HG03460 (cell line): Measurements from ENCODE around the gene SEMA4D.
"Not testable (repeated sequence)": the region's sequence is repeated elsewhere in the genome, so short reads cannot be mapped to it uniquely, and the experiment has no call there.

Experiments used
- ATAC-seq: cut with Tn5 transposase; IDR thresholded peaks from one replicate; pipeline ENCODE4 v1.9.1; 2021; ENCODE audit not compliant: unreplicated experiment

The SEMA4D gene

DNA sequence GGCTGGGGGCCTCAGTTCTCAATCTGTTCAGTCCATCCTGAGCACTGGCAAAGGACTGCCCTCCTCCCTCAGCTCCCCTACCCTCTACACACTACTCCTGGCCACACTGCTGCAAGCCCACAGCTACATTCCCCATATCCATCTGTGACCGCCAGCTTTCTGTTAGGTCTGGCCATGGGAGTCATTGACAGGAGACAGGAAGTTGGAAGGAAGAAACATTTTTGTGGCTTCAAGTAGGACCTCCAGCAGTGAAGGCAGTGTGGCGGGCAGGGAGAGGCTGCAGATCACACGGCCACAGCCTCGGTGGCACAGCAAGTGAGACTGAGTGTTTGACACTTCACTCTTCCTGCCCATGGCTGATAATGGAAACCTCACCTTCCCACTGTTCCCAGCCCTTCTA lies 123.7 kb downstream of the SEMA4D start:
- no peak for ATAC-seq

DNA sequence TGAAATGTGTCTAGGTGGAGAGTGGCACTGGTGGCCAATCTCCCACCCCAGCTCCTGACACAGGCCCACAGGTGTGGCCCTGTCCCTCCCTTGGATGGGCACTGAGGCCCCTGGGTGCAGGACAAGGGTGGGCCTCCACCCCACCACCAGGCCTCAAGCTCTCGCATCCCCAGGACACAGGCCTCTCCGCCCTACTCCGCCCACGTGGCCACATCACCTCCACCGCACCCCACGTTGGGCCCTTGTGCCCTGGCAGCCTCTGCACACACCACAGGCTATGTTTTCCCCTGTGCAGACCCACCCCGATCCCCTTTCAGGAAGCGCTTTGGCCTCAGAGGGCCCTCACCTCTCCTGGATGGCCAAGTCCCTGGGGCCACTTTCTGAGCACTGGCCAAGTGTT lies 124.9 kb downstream of the SEMA4D start:
- ATAC-seq = no peak

DNA sequence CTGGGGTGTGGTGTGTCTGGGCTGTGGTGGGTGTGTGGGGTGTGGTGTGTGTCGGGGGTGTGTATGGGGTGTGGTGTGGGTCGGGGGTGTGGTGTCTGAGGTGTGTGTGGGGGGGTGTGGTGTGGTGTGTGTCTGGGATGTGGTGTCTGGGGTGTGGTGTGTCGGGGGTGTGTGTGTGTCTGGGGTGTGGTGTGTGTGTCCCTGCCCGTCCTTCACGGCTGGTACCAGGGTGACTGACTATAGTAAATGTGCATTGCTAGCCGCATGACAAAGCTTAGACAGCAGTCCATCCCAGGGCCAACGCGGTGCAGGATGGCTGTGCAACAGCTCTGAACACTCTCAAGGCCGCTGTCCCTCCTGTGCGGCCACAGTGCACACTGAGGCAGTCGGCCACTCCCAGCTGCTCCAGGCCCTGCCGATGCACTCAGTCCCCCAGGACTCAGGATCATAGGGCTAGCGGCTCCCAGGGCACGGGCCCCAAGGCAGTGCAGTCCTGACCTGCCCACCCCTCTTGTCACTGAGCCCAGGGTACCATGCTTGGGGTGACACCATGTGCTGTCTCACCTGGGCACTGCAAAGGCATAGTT lies 125.6 kb downstream of the SEMA4D start:
- no peak for ATAC-seq

DNA sequence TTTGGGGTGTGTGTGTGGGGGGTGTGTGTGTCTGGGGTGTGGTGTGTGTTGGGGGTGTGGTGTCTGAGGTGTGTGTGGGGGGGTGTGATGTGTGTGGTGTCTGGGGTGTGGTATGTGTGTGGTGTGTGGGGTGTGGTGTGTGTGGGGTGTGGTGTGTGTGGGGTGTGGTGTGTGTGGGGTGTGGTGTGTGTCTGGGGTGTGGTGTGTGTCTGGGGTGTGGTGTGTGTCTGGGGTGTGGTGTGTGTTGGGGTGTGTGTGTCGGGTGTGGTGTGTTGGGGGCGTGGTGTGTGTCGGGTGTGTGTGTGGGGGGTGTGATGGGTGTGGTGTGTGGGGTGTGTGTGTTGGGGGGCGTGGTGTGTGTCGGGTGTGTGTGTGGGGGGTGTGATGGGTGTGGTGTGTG lies 126.1 kb downstream of the SEMA4D start:
- not testable (repeated sequence) for ATAC-seq

DNA sequence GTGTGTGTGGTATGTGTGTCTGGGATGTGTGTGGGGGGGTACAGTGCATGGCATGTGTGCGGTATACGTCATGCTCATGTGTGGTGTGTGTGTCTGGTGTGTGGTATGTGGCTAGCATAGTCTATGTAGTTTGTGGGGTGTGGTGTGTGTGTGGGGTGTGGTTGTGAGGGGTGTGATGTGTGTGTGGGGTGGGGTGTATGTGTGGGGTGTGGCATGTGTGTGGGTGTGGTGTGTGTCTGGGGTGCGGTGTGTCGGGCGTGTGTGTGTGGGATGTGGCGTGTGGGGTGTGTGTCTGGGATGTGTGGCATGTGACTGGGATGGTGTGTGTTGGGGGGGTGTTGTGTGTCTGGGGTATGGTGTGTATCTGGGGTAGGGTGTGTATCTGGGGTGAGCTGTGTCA lies 127.3 kb downstream of the SEMA4D start:
- no peak for ATAC-seq

DNA sequence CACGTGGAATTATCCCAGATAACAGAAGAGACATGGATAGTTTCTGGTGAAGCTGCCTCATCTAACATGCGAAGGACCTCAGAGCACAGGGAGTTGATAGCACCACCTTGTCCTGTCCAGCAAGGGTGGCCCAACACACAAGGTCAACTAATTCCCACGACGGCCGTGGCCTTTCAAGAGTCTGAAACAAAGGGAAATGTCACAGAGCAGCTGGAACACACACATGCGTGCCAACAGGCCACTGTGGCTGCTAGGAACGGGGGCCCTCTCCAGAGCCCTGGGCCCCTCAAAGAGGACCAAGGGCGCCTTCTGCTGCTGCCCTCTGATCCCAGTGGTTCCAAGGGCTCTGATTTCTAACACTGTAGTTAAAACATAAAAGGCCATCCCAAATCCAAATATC lies 128.9 kb downstream of the SEMA4D start:
- no peak for ATAC-seq

DNA sequence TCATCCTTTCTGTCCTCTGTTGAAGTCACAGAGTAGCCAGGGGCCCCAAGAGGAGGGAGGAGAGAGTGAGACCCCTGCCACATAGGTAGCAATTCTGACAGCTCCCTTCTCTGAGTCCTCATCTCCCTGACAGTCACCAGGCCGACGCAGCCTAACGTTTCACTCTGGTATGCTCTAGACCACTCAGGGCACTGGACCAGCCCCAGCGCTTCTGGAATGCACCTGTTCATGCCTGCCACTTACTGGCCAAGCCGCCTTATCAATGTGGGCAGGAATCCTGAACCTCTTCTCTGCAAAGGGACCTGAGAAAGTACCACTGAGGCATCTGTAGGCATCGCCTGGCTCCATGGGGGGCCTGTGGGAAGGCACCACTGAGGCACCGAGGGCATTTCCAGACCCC lies 129.4 kb downstream of the SEMA4D start:
- ATAC-seq = no peak

DNA sequence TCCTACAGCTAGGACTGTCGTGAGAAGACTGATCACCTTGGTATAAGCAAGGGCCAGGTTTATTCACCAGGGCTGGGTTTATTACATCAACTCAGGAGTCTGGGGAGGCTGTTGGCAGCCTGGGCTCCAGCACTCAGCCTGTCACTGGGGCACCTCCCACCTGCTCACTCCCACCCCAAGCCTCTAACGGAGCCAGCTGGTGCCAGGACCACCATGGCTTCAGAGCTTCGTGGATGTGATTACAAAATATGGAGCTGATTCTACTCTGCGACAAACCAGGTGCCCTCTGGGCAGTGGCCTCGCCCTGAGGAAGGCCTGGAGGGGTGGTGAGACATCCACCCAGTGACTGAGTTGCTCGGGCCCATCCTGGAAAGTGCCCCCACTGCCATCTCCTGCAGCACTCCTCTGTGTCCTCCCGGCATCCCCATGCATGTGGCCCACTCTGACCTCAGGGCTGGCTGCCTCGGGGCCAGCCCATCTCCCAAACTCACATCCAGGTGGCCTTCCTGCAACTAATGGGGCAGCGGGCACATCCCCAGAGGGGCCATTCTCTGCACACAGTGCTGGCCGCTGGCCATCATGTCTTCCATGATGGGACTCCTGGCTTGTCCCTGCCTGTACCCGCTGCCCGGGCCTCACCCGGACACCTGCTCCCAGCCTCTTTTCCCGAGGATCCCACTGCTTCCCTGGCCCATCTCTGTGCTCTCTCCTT lies 130.0 kb downstream of the SEMA4D start:
- no peak for ATAC-seq

DNA sequence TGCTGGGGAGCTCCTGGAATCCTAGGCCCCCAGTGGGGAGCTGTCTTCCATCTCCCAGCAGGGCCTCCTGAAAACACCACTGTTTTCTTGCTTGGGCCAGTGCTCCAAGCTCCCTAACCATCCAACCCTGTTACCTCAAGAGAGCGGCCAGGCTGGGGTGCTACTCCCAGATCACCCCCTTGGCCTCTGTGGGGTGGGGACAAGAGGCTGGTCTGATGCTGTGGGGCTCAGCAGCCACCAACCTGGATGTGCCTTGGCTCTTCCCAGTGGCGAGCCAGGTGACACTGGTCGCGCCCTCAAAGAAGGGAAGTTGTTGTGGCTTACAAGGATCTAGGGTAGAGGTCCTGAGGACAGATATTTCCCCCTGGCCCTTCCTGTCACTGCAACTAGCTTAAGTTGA lies 130.6 kb downstream of the SEMA4D start:
- ATAC-seq = no peak

DNA sequence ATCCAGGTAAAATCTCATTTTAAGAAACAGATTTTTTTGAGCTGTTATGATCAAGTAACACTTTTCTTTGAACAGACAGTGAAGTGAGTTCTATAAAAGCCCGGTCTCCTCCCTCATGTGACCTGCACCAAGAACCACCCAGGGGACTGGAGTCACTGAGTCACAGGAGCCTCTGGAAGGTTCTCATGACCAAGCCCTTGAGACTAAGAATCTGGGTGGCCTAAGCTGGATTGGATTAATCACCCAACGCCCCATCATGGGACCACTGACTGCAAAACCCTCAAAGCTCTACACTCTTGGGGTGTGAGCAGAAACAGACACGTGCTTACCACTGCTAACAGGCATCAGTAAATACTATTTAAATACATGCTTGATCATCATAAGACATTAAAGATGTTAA lies 131.2 kb downstream of the SEMA4D start:
- no peak for ATAC-seq

DNA sequence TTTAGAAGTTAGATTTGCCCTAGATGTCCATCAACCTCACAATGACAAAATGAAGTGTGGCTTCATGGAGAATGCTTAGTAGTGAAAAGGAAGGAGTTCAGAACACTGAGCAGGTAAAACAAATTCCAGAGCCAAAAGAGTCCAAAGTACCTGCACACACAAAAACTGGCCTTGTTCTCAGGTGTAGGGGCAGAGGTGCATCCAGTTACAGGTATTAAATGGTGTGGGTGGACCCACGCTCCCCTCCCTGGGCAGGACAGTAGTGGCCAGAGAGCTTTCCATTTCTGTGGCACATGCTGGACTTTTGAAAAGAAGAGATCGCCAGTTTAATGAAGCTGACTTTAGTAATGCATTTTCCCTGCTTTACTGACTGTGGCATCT lies 132.4 kb downstream of the SEMA4D start:
- no peak for ATAC-seq

DNA sequence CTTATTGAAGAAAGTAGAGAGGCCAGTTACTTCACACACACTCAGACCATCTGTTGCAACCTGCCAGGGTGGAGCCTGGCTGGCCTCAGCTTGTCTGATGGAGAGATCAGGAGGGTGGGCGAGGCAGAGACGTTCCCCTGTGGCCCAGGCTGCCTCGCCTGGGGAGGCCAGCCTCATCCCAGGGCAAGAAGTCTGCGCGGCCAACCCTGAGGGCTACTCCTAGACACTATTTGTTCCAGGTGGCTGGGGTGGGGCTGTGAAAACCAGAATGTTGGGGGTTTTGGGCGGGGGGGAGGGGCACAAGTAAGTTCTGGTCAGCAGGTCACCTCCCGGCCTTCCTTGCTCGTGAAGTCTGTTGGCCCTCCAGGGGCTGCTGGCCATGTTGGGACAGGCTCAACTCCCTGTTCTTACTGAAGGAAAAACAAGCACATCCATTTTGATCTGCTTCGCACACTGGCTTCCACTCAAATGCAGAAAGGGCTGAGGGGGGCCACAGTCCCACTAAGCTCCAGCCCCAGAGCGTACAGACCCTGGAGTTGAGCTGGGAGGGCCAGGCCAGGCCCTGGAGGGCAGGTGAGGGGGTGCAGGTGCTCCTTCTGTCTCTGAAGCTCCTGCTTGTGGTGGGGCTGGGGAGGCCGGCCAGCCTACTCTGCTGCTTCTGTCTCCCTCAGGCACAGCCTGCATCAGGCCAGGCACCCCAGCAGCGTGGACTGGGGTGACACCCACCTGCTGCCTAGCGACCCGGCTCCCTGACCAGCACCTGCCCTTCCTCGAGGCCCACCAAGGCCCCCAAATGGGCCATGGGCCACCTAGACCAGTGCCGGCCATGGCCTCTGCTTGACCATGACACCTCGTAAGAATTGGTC lies 133.0 kb downstream of the SEMA4D start:
- ATAC-seq = no peak

DNA sequence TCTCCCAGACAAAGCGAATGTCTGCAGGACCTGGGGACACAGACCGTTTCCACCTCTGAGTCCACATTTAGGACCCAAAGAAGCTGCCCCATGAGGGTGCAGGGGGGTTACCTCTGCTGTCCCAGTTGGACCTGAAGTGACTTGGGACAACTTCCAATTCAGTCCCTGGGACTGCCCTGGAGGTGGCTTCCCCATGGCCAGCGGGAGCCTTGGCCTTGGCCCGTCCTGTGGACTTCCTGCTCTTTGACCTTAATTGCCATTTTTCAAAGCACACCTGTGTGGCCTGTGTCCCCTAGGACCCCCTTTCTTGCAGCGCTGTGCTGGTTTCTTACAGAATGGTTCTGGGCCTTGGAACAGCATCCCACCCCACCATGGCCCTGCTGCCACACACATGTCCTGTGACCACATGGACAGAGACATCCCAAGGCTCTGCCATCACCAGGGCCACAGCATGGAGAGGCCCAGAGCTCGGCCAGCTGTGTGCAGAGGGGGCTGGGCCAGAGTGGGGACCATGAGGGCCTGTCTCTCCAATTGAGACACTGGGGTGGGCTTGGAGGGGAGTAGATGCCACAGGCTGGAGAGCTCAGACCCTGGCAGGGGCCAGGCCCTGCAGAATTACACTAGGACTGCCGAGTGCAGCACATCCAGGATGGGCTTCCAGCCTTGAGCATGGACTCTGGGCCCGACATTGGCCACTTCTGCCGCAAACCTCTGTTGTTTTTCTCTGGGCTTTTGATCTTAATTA lies 133.8 kb downstream of the SEMA4D start:
- no peak for ATAC-seq

DNA sequence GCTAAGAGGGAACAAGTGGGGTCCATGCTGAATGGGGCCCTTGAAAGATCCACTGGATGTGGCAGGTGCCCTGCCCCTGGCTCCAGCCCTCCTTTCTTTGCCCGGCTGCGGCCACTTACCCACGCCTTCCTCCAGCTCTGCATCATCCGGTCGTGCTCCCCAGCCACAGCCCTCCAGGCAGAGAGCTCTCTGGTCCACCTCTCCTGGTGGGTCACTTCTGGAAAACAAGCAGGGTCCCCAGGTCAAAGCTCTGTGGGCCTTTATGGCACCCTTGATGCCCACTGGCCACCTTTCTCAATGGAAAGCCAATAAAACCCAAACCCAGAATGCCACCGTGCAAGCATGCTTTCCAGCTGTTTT lies 134.6 kb downstream of the SEMA4D start:
- no peak for ATAC-seq

DNA sequence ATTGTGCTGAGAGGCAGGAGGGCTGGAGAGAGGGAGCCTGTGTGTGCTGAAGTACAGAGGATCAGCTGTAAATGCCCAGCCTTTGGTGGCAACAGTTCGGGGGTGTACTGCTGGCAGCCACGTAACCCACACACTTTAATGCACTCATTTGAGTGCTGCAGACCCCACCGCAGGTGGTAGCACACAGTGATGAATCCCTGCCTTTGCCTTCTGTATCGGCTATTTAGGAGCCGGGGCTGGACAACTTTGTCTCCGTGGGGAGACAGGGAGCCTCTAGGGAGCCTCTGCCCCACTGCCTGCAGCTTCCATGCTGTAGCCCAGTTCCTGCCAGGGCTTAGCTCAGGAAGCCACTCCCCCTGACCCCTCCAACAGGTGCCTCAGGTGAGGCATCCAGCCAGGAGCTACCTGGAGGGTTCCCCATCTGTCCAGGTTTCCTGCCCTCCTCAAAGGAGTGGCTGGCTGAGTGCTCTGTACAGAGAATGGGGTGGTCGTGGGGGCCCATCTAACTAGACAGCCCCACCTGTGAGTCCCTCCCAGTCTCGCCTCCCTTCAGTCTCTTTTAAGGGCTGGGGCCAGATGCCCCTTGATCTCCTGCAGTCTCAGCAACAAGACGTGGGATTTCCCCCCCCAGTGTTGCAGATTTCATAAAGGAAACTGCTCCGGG lies 135.1 kb downstream of the SEMA4D start:
- ATAC-seq = no peak

DNA sequence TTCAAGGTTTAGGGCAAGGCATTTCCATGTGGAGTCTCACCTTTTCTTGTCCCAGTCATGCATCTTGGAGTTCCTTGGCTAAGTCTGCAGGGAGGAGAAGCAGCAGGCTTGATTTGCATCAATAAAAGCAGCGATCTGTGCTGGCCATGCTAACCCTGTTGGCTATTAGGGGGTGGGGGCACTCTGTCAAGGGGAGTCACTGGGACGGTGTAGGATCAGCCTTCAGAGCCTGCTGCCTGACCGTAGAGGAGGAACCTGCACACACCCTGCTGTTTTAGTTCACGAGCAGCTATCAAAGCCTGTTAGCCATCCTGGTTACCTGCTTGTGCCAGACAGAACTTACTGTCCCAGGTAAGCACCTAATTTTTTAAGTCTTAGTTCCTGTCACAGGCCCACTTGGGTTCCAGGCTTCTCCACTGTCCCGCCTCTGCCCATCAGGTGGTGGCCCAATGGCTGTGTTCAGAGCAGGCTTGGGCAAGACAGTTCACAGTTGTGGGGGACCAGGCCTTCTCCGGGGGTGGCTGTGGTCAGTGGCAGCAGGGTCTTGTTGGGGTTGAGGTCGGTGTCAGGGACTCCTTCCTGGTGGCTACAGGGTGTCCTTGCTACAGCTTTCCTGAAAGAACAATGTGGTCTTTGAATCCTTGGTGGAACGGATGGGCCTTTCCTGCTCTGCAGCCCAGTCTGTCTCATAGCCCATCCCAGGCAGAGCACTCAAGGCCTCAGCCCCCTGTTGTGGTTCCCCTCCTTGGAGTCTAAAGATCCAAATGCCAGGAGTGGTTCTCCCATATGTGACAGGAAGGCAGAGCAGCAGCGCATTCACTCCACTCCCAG lies 135.9 kb downstream of the SEMA4D start:
- ATAC-seq = no peak

DNA sequence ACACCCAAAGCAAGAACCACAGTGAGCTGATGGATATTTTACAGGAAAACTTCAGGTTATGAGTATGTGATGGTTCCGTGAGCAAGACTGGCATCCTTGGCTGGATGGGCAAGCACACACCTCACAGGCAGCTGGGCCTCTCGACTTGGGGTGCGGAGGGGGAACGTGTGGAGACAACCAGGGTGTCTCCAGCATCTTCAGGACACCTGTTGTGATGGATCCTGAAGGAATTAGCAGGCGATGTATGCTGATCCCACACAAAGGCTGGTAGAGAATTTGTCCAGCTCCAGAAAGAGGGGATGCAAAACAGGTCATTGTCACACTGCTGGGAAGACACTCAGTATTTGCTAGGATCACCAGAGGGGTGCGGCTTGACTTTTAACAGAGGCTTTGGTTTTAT lies 136.9 kb downstream of the SEMA4D start:
- no peak for ATAC-seq

DNA sequence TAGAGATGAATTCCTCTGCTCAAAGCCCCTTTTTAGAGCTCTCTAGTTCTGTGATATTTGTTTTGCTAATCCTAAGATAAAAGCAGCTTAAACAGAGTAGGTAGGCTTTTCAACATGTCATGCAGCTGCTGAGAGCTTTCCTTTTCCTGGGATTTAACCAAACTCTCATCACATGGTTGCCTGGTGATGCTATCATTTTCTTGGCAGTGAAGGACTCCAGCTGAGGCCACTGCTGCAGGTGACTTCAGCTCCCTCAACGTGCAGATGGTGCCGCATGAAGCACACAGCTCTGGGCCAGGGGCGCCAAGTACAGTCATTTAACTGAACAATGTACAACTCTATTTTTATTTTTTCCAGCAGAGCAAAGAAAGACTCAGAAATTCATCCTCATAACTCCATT lies 137.4 kb downstream of the SEMA4D start:
- no peak for ATAC-seq

DNA sequence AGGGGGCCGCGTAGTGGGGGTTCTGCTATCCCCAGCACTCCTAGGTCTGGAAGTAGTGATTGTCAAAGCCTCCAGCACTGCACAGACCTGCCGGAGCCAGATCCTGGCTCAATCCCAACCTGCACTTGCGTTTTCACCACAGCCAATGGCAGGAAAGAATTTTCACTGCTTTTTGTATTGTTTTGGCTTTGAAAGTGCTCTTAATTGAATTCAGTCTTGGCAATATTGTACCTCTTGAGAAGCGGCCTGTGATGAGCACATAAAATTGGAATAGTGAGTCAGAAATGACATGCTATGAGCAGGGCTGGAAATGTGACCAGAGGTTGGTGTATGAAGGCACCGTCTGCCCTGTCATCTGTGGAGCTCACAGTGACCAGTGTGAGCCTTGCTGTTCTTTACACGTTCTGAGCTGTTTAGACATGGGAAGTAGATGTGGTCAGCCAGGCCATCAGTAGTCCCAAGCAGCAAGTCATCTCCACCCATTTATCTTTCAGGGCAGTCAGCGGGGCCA lies 138.1 kb downstream of the SEMA4D start:
- no peak for ATAC-seq

DNA sequence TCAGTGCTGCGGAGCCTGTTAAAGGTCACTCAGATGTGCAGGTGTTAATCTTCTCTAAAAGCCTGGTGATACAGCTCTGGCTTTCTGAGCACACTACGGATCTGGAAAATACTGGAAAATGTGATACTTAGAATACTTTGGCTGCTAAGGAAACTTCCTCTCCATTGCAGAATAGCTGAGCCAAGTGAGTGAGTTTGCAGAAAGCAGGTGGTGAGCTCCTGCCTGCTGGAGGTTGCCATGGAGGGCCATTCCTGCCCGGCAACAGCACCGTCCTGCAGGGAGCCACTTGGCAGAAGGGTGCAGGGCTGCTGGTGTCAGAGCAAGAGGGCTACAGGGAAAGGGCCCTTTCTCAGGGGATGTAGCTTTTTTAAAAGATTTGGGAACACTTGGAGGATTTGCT lies 138.9 kb downstream of the SEMA4D start:
- no peak for ATAC-seq
